ENCODE data around the gene SLC16A2. TPM values are rescaled to one million over a fixed set of nuclear protein-coding genes. Genes with fewer than 3 reads are reported as not detected.

SLC16A2 gene
- total and polyA plus RNA-seq, 10 of the 15 experiments (the other 5 are each of a cell fraction or from before 2014, with no cell fraction given): 0.08 to 0.13 TPM; not detected in 8

- no peak overlapping the region for H3K27ac ChIP-seq (ENCODE audit: control insufficient read depth, insufficient read depth)
- RAD21 ChIA-PET (ENCODE audit: unreplicated experiment): interaction anchor here (0.9 kb wide), 1 partner anchor 12 kb away, joined by 4 read pairs; no protein-coding TSS in a partner anchor
- in situ Hi-C loops (cut with MboI): loop anchor here (5.0 to 10.0 kb wide), 2 partner anchors 165 to 692 kb away; partner anchors contain the start of gene XIST
These were observed 125.7 kb downstream of the SLC16A2 start for GRCh38 chrX:74546984-74547383.

More at GRCh38 chrX:74546984-74547383, 125.7 kb downstream of the SLC16A2 start:
- Histone ChIP-seq H4K20me1 (ENCODE audit: control insufficient read depth, insufficient read depth) (no peaks in the 10 kb centered on the region), H2AFZ (ENCODE audit: control insufficient read depth, low read depth, low read length) (no peak overlapping the region), H3K4me1 (ENCODE audit: control insufficient read depth, insufficient read depth, low read length) (no peaks in the 10 kb centered on the region), H3K9ac (ENCODE audit: control insufficient read depth, insufficient read depth, low read length) (no peak overlapping the region), H3K9me3 (replicated peaks; ENCODE audit: control insufficient read depth, insufficient read depth, low read length) (no peaks in the 10 kb centered on the region; the same call in 2 of the 3 replicates), H3K79me2 (ENCODE audit: control insufficient read depth, insufficient read depth, low read length) (no peaks in the 10 kb centered on the region), H3K36me3 (ENCODE audit: control insufficient read depth in 2 of 2, insufficient read depth in 2 of 2, low read length in 1 of 2) (no peaks in the 10 kb centered on the region), H3K4me2 (ENCODE audit: control insufficient read depth, insufficient read depth) (no peak overlapping the region), H3K27me3 (replicated peaks in 1 of 2; ENCODE audit: control insufficient read depth in 2 of 2, insufficient read depth in 2 of 2, low read length in 1 of 2) (no peaks in the 10 kb centered on the region), H3K4me3 (no peak overlapping the region)
- intact Hi-C loops (cut with micrococcal nuclease; ENCODE audit: unreplicated experiment): no loop called here
- ChIA-PET SMC1A (ENCODE audit: uncharacterized antibody, unreplicated experiment) (interaction anchor here (1.0 kb wide), 2 partner anchors 12 to 56 kb away, joined by 3 read pairs; no protein-coding TSS in a partner anchor), CTCF (interaction anchor here (0.7 to 1.1 kb wide), 3 partner anchors 36 to 164 kb away, joined by 3 read pairs; no protein-coding TSS in a partner anchor), POLR2A (no interaction called here)
- no peak for DNase-seq (ENCODE audit: low read depth, low spot score)
- 0% methylated on average over 1 of the region's 1 CpG for WGBS (ENCODE audit: insufficient coverage, insufficient replicate concordance, low lambda C conversion rate, missing lambda C conversion rate)
- TF ChIP-seq MEF2B (IDR thresholded peaks at IDR 0.05; ENCODE audit: partially characterized antibody, poor library complexity, severe bottlenecking) (no peak), PAX5 (IDR thresholded peaks at IDR 0.05; ENCODE audit: borderline replicate concordance, low read depth, low read length) (no peak), ATF7 (IDR thresholded peaks at IDR 0.05; ENCODE audit: low read depth) (no peak), CHD4 (IDR thresholded peaks at IDR 0.05) (no peak), BCL3 (IDR thresholded peaks at IDR 0.05; ENCODE audit: borderline replicate concordance, insufficient read depth, low read depth, low read length, poor library complexity, severe bottlenecking) (peak; percentile 75), HDAC6 (IDR thresholded peaks at IDR 0.05; ENCODE audit: unreplicated experiment) (no peak)
- no peak for ATAC-seq
- no peak for FAIRE-seq
- no TSS peak for BruUV-seq (replicated peaks)
